Measurements from ENCODE around the gene IL17RB. TPM values are rescaled to one million over a fixed set of nuclear protein-coding genes. Genes with fewer than 3 reads are reported as not detected.

IL17RB gene
- polyA plus RNA-seq, 1 experiment, result 0.36 TPM

GRCh38 chr3:53887446-53887845 lies 41.1 kb downstream of the IL17RB start:
- Histone ChIP-seq H3K36me3 (ENCODE audit: control insufficient read depth, insufficient read depth, low read length) (peaks cover 5% of the 10 kb centered on the region), H3K4me3 (ENCODE audit: low read depth, low read length) (no peak overlapping the region), H3K27me3 (ENCODE audit: control insufficient read depth, insufficient read depth, low read length) (no peaks in the 10 kb centered on the region)
- ChIA-PET POLR2A (no interaction called here), CTCF (no interaction called here)
- no peak for DNase-seq (ENCODE audit: low read depth)
- TF ChIP-seq CTCF (IDR thresholded peaks at IDR 0.05; ENCODE audit: insufficient read depth, low read depth, low read length), result no peak

GRCh38 chr3:53888232-53888631 lies 41.9 kb downstream of the IL17RB start:
- ChIA-PET POLR2A (no interaction called here), CTCF (no interaction called here)
- H3K36me3 ChIP-seq (ENCODE audit: control insufficient read depth, insufficient read depth, low read length), result peaks cover 5% of the 10 kb centered on the region
- no peaks in the 10 kb centered on the region for H3K27me3 ChIP-seq (ENCODE audit: control insufficient read depth, insufficient read depth, low read length)
- H3K4me3 ChIP-seq (ENCODE audit: low read depth, low read length), result no peak overlapping the region
- TF ChIP-seq CTCF (IDR thresholded peaks at IDR 0.05; ENCODE audit: insufficient read depth, low read depth, low read length), result no peak
- no peak for DNase-seq (ENCODE audit: low read depth)

GRCh38 chr3:53890726-53891475 lies 44.5 kb downstream of the IL17RB start:
- CTCF ChIA-PET, result interaction anchor here (0.5 to 0.6 kb wide), 2 partner anchors 31 to 975 kb away, joined by 3 read pairs; no protein-coding TSS in a partner anchor

GRCh38 chr3:53891497-53892285 lies 45.3 kb downstream of the IL17RB start, which contains the start of gene SELENOK:
TSS of gene SELENOK (minus strand) at chr3:53891859.
- H3K36me3 ChIP-seq (ENCODE audit: control insufficient read depth, insufficient read depth, low read length), result no peaks in the 10 kb centered on the region
- H3K4me3 ChIP-seq (ENCODE audit: low read depth, low read length), result peak within 1 kb of the TSS; percentile 84
- H3K27me3 ChIP-seq (ENCODE audit: control insufficient read depth, insufficient read depth, low read length), result peaks cover 4% of the 10 kb centered on the region; the same call in 1 of the 2 replicates
- no peak for TF ChIP-seq CTCF (IDR thresholded peaks at IDR 0.05; ENCODE audit: insufficient read depth, low read depth, low read length)
- ChIA-PET POLR2A (interaction anchor here (0.6 kb wide), 1 partner anchor 45 kb away, joined by 9 read pairs; no protein-coding TSS in a partner anchor), CTCF (interaction anchor here (0.6 kb wide), 1 partner anchor 30 kb away, joined by 3 read pairs; no protein-coding TSS in a partner anchor)
- DNase-seq (ENCODE audit: low read depth), result peak; percentile 92

More at GRCh38 chr3:53890726-53891475, 44.5 kb downstream of the IL17RB start:
- no peak for TF ChIP-seq CTCF (IDR thresholded peaks at IDR 0.05; ENCODE audit: insufficient read depth, low read depth, low read length)
- peak overlapping the region; percentile 84 for H3K4me3 ChIP-seq (ENCODE audit: low read depth, low read length)
- POLR2A ChIA-PET, result no interaction called here
- DNase-seq (ENCODE audit: low read depth), result no peak
- no peaks in the 10 kb centered on the region for H3K36me3 ChIP-seq (ENCODE audit: control insufficient read depth, insufficient read depth, low read length)
- peaks cover 2% of the 10 kb centered on the region; the same call in 1 of the 2 replicates for H3K27me3 ChIP-seq (ENCODE audit: control insufficient read depth, insufficient read depth, low read length)

GRCh38 chr3:53892286-53892637 lies 45.9 kb downstream of the IL17RB start:
- ChIA-PET CTCF (no interaction called here), POLR2A (interaction anchor here (0.6 kb wide), 1 partner anchor 44 kb away, joined by 9 read pairs; no protein-coding TSS in a partner anchor)
- H3K4me3 ChIP-seq (ENCODE audit: low read depth, low read length), result peak overlapping the region; percentile 84
- peaks cover 4% of the 10 kb centered on the region; the same call in 1 of the 2 replicates for H3K27me3 ChIP-seq (ENCODE audit: control insufficient read depth, insufficient read depth, low read length)
- no peaks in the 10 kb centered on the region for H3K36me3 ChIP-seq (ENCODE audit: control insufficient read depth, insufficient read depth, low read length)
- no peak for TF ChIP-seq CTCF (IDR thresholded peaks at IDR 0.05; ENCODE audit: insufficient read depth, low read depth, low read length)
- no peak for DNase-seq (ENCODE audit: low read depth)

All from BJ (cell line).